HTR-8/SVneo (cell line): ENCODE measurements around the gene HECTD3.
A peak's percentile ranks its signal among the peaks of the same experiment; 100 is the strongest.
"Not testable (repeated sequence)": the region's sequence is repeated elsewhere in the genome, so short reads cannot be mapped to it uniquely, and the experiment has no call there.

ENCODE experiments used
- DNase-seq: peaks from one replicate; pipeline ENCODE4 v3.0.0; 2011; ENCODE audit warnings: low spot score, mixed read lengths; ENCODE audit not compliant: insufficient read length
- FAIRE-seq: peaks from 2 replicates; lab custom pipeline; 2011; peaks lifted over from hg19 to GRCh38; lab: Jason Lieb, UNC

HECTD3 gene

DNA sequence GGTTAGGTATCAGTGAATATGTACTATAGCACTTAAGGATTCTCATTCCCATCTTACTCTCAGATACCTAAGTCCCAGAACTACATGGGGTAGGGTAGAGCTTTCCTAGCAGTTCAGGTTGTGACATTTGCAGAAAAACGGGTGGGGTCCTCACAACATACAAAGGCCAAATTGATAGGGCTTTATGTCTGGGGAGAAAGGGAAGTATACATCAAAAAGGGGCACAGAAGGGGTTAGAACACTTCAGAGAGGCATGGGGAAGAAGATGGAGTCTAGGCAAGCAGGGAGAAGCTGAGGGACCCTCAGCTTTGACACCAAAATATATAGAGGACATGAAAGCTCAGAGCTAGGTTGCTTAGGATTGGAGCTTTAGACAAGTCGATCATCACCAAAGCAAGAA lies 4.6 kb upstream of the HECTD3 start:
- DNase-seq, result no peak
- FAIRE-seq, result no peak

GRCh38 chr1:45014321-45015028 lies 3.4 kb upstream of the HECTD3 start:
- no peak for FAIRE-seq
- DNase-seq, result peak; percentile 69

- no peak for DNase-seq
- FAIRE-seq, result no peak
Measured at GRCh38 chr1:45013551-45014209, 2.6 kb upstream of the HECTD3 start.

- DNase-seq (peak; percentile 37), FAIRE-seq (no peak)
Measured at GRCh38 chr1:45012639-45013278, 1.6 kb upstream of the HECTD3 start.

GRCh38 chr1:45011837-45012638 lies 914 bp upstream of the HECTD3 start, which contains the start of gene UROD:
UROD (plus strand) TSS chr1:45012254; CDS start chr1:45012266, 12 bp downstream.
- FAIRE-seq, result no peak
- peak; percentile 94 for DNase-seq

DNA sequence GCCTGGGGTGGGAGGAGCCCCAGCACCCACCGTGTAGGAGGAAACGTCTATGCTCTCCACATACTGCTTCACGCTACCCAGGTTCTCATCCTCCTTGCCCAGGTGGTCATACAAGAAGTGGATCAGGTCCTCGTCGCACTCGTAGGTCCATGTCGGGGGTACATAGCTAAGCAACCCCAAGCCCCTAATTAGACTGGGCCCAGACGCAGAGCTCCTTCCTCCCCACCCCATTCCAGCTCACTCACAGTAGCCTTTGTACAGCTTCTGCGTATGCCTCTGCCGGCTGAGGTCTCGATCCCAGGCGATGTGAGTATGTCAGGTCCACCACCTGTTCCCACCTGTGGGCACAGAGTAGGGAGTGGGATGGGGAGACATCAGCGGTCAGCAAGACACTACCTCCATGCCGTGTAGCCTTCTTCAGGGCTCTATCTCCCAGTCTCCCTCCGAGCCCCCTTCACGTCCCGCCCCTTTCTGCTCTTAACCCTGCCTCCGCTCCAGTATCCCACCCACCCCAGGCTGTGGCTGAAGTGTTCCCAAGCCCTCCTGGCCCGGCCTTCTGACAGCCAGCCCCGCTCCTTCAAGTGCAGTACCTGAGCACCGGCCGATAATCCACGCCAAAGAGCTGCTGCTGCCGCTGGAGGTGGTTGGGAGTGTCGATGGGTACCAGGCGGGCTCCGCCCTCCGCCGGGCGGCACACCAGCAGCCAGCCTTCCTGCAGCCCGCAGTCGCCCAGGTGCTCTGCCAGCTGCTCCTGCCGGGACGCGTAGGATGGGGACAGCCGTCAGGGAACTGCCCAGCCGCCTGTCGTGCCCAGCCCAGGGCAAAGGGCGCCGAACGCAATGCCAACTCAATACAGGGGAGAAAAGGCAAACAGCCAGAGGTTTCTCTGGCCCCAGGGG lies 919 bp downstream of the HECTD3 start:
- FAIRE-seq, result no peak
- no peak for DNase-seq

DNA sequence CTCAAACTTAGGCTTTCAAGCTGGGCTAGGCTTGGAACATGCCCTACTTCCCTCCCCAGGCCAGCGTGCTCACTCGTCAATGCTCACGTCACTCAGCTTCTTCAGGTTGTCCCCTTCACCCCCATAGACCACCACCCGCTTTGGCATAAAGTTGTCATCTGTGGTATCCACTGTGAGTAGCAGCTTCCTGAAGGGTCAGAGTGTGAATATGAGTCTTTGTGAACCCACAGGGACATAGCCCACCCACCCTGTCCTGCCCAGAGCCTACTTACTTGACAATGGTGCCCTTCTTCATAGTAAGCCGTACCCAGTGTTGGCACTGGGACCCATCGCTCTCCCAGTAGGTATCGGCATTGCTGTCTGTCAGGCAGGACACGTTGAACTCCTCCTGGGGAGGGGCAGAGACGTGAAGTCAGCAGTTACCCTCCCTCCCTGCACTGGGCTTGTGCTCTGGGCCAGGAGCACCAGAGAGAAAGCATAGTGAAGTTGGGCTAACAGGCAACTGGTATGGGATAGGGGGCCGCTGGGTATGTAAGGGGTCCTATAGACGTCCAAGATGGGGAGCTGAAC lies 1.7 kb downstream of the HECTD3 start:
- no peak for DNase-seq
- FAIRE-seq, result no peak

DNA sequence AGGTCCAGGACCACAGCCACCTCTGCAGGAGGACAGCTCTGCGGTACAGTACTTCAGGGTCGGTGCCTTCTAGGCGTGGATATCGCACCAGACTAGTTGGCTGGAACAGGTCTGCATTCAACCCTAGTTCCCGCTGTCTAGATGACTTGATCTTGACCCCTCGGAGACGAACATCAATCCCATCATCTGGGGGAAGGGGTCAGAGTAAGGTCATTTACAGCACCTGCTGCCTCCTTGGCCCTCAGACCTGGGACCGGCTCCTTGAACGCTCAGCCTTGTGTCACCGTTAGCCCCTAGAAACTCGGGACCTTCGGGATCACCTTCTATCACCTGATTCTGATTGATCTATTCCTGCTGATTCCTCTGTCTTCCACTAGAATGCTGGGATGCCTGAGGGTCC lies 2.6 kb downstream of the HECTD3 start:
- no peak for FAIRE-seq
- DNase-seq, result no peak

- FAIRE-seq (no peak), DNase-seq (no peak)
Measured at GRCh38 chr1:45008076-45008475, 3.0 kb downstream of the HECTD3 start.

DNA sequence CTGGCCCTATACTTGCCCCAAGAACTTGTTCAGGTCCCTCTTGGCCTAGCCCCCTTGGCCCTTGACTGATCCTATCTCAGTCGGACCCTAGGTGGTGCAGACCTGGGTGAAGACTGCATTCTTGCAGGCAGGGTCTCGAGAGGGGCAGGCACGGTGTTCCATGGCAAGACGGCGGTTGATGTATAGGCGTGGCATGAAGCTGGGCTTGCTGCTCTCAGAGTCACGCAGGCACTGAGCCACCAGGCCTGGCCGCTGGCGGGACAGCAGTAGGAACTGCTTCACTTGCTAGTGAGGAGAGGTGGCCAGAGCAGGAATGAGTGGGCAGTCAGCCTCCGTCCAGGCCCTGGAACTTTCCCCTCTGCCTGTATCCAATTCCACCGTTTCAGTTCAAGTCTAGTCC lies 3.8 kb downstream of the HECTD3 start:
- no peak for FAIRE-seq
- no peak for DNase-seq

DNA sequence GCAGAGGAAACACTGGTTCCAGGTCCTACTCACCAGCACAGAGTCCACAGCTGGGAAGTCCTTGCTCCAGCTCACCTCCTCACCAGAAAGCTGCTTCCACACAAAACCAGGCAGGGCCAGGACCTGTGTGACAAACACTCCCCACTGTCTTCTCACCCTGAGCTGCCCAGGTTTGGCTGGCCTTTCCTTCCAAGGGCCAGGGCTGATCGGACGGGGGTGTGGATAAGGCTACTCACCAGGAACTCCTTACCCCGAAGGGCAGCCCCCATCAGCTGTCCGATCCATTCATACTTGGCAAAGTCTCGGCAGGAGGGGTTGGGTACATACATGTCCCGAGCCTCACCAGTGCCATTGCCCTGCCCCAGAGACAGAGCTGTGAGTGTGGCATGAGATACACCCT lies 5.4 kb downstream of the HECTD3 start:
- FAIRE-seq, result no peak
- DNase-seq, result no peak

- FAIRE-seq, result no peak
- DNase-seq, result no peak
Measured at GRCh38 chr1:45004281-45004920, 6.7 kb downstream of the HECTD3 start.

DNA sequence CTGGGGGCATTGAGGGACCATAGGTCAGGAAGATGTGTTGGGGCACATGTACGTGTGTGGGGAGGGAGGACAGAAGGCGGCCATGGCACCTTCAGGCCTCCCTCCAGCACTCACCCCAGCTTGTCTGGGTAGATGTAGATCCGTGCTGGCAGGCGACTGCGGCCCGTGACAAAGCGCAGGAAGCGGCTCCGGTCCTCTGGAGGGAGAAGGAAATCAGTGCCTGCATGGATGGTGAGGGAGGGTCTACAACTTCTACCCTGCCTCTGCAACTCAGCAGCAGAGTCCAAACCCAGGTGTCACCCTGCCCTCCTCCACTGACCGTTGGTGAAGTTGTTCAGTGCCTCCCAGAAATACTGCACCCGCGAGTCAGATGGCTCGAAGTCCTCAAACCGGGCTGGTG lies 7.4 kb downstream of the HECTD3 start:
- no peak for DNase-seq
- no peak for FAIRE-seq

DNA sequence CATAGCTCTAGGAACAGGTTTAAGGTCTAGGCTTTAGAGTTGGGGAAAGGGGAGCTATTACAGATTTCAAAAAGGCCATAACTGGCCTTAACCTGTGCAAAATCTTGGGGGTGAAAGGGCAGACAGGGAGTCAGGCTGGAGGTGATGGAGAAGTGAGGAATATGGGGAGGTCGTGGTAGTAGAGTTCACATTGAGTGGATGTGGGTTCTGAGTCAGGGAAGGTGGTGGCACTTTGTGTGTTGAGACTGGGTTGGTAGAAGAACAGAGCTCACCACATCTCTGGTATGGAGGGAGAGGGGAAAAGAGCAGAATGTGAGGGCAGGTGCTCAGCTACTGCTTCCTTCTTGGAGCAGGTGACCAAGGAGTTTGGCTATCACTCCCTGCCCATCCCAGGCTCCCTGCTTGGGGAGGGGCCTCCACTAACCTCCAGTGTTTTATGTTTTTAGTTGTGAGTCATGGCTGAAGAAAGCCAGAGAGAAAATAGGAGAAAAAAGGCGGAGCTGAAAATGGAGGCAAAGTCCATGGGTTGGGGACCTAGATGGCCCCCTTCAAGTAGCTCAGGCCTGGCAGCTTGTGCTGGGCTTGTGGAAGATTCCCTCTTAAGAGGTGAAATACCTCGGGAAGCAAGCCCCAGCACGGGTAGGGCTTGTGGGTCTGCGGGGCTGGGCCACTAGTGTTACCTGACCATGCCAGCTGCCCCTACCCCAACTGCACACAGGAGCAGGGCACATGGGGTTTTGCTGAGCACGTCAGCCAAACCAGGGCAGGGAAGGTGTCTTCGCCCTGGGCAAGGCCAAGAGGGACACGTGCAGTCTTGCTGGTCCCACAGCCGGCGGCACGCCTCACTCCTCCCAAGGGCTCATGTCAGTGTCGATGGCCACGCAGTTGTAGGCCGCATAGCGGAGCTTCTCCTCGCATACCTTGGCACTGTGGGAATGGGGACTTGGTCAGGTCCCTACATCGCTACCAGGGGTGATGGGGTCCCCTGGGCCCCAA lies 8.2 kb downstream of the HECTD3 start:
- no peak for FAIRE-seq

DNA sequence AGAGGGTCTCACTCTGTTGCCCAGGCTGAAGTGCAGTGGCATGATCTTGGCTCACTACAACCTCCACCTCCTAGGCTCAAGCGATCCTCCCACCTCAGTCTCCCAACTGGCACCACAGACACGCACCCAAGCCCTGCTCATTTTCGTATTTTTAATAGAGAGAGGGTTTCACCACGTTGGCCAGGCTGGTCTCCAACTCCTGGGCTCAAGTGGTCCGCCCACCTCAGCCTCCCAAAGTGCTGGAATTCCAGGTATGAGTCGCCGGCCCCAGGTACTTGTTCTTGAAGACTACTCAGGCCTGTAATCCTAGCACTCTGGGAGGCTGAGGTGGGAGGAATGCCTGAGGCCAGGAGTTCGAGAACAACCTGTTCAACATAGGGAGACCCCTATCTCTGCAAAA lies 9.5 kb downstream of the HECTD3 start:
- not testable (repeated sequence) for FAIRE-seq, DNase-seq

More for the DNA sequence above, 8.2 kb downstream of the HECTD3 start:
- DNase-seq, result no peak

DNA sequence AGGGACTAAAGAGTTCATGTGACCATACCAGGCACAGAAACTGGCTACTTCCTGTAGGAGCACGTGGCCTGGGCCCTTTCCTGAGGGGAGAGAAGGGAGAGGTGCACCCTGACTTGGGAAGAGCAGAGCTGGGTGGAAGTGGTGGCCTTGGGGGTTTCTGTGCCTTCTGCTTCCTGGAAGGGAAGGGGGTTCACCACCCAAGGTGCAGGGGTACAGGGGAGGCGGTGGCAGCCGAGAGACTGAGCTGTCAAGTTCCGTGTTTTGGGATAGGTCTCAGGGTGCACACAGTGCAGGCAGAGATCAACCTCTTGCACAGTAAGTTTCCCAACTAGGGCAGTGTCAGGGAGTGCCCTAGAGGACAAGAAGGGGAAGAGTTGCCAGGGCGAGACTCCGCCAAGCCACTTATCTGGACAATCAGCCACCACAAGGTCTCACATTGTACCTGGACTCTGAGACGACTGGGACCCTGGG lies 10.1 kb downstream of the HECTD3 start:
- FAIRE-seq (no peak), DNase-seq (no peak)

- no peak for FAIRE-seq
- DNase-seq, result no peak
Measured at GRCh38 chr1:44999232-44999631, 11.9 kb downstream of the HECTD3 start.
